Measurements from ENCODE around the gene SLC2A9.

DNA sequence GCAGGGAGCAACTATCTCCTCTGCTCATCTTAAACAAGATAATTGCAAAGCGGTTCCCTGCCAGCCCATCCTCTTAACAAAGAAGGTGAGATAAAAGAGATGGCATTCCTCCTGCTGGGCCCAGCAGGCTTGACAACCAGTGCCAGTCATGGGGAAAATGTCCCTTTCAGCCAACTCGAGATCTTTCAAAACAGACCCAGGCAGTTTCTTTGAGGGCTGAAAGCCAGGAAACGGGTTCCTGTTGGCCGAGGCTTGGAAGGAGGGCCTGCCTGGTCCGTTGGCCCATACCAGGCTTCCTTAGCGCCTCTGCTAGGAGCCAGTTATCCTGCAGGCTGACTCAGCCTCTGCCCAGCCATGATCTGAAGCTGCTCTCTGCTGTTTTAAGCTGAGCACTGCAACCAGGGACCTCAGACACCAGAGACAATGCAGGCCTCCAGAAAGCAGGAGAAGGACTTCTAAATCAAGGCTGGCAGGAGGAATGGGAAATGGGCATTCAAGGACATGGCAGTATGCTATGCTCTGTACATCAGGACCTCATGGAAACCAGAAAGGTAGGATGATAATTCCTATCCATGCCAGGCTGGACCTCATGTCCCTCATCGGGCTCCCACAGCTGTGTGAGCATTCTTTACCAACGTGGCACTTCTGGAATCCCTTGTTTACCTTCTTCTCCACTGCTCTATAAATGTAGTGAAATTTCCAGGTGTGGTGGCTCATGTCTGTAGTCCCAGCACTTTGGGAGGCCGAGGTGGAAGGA is 42.4 kb upstream of the SLC2A9 start:
- no peak for TF ChIP-seq POLR2A (IDR thresholded peaks at IDR 0.05)
- TF ChIP-seq, protein P1, sequence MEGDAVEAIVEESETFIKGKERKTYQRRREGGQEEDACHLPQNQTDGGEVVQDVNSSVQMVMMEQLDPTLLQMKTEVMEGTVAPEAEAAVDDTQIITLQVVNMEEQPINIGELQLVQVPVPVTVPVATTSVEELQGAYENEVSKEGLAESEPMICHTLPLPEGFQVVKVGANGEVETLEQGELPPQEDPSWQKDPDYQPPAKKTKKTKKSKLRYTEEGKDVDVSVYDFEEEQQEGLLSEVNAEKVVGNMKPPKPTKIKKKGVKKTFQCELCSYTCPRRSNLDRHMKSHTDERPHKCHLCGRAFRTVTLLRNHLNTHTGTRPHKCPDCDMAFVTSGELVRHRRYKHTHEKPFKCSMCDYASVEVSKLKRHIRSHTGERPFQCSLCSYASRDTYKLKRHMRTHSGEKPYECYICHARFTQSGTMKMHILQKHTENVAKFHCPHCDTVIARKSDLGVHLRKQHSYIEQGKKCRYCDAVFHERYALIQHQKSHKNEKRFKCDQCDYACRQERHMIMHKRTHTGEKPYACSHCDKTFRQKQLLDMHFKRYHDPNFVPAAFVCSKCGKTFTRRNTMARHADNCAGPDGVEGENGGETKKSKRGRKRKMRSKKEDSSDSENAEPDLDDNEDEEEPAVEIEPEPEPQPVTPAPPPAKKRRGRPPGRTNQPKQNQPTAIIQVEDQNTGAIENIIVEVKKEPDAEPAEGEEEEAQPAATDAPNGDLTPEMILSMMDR (IDR thresholded peaks at IDR 0.05 in 4 of 5, conservative IDR thresholded peaks at IDR 0.05 in 1 of 5), result peak; percentile 46 to 72 (median 64)

All from gastrocnemius medialis (tissue), 4 donors.